Central memory CD4-positive, alpha-beta T cell (primary cell): ENCODE measurements around the gene XXYLT1.
"Not testable (repeated sequence)": the region's sequence is repeated elsewhere in the genome, so short reads cannot be mapped to it uniquely, and the experiment has no call there.

Experiments used
- DNase-seq: peaks from one replicate; pipeline ENCODE4 v3.0.0; 2022

The XXYLT1 gene

DNA sequence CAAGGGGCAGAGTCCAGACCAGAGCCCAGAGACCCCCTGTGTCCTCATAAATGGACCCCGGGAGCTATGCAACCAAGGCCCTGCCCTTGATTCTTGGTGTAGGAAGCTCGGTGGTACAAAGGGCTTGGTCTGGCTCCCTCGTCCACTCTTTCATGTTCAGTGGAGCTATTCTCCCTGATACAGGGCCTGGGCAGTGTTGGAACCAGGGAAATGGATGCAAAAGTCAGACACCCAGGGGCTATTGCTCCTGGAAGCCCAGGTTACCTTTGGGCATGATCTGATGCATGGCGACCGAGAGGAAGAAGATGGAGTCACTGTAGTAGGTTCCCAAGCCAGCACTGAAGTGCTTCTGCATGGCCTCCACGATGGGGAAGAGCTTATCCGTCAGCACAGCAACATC, 44.5 kb downstream of the XXYLT1 start:
- DNase-seq = no peak

GRCh38 chr3:195224980-195225580, 45.9 kb downstream of the XXYLT1 start:
- DNase-seq = no peak

- no peak for DNase-seq
Measured at GRCh38 chr3:195224156-195224979, 46.6 kb downstream of the XXYLT1 start.

DNA sequence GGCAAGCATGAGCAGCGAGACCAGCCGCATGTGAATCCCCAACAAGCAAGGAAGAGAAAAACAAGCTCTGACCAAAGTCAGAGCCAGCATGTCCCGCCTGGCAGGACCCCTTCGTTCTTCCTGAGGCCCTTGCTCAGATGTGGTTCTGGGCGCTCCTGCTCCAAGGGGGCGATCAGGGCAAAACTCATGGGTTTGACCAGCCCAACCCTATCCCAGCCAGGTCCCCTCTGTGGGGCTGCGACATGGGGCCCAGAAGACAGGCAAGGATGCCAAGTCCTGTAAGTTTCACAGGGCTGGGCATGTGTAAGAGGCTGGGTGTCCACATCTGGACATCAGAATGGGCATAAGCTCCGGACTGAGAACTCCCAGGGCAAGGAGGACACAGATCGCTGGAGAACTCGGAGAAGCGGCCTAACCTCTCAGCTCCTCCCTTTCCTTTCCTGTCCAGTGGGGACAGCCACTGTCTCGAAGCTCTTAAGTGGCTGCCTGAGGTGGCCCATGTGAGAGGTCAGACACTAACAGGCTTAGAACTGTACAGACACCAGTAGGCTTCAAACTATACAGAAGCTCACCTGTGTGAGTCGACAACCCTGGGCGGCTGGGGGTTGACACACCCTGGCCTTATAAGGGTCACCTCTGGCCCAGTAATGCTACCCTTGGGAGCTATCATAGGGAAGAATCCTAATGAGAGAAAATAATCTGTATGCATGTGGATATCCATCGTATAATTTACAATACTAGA, 48.9 kb downstream of the XXYLT1 start:
- no peak for DNase-seq

DNA sequence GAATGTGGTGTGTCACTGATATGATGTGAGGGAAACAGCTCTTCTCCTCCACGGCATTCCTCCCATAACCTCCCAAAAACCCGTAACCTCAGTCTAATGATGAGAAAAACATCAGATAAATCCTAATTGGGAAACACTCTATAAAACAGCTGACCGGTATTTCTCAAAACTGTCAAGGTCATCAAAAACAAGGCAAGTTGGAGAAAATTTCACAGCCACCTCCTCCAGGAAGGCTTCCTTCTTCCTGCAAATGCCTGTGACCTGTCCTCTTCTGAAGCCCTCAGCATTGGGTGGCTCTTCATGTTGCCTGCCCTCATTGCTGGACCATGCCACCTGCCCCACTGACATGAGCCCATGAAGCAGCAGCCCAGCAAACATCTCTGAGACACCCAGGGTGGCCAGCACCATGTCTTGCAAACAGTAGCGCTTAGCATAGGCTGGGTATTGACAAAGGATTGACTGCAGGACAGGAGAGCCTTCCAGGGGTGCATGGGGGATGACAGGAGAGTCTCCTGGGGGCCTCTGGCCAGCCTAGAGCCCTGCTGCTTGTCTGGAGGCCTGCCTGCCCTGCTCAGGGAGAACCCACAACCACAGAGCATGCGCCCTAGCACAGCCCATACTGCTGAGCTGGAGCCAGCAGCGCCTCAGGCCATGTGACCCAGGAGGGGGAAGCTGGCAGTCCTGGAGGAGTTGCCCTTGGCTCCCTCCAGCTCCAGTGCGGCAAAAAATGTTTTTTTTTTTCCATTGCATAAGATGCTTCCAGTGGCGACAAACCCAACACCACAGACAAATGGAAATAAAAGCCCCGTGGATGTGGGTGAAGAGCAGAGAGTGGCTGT, 49.7 kb downstream of the XXYLT1 start:
- DNase-seq = no peak

DNA sequence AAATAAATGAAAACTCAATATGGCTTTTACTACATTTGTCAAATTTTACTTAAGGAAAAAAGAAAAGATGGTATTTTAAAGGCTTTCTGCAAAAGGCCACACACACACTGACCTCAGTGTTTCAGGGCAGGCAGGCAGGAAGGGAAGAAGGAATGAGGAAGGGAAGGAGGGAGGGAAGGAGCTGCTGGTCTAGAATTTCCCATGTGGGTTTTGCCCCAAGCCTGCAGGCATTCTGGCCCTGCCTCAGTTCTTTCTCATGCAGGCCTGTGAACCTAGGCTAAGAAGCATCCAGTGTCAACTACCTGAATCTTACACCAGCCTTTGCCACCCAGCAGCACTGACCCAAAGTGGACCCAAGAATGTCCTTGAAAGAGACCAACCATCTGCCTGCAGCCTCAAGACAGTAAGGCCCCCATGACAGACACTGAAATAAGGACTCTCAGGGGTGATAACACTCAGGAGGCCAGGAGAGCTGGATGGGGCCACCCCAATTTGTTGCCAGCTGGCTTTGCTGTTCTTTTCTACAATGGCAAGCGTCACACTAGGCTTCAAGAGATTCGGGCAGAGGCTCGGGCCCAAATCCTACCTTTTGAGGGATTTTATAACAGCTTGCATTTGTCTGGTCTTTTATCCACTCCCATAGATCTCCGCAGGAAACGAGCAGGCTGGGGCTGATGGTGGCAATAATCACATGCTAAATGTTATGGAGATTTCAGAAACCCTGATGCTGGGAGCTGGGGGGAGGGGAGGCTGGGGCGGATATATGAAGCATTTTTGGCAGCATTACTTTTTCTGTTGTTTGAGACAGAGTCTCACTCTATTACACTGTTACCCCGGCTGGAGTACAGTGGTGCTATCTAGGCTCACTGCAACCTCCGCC, 51.4 kb downstream of the XXYLT1 start:
- no peak for DNase-seq

DNA sequence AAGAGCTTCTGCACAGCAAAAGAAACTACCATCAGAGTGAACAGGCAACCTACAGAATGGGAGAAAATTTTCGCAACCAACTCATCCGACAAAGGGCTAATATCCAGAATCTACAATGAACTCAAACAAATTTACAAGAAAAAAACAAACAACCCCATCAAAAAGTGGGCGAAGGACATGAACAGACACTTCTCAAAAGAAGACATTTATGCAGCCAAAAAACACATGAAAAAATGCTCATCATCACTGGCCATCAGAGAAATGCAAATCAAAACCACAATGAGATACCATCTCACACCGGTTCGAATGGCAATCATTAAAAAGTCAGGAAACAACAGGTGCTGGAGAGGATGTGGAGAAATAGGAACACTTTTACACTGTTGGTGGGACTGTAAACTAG, 52.6 kb downstream of the XXYLT1 start:
- not testable (repeated sequence) for DNase-seq

DNA sequence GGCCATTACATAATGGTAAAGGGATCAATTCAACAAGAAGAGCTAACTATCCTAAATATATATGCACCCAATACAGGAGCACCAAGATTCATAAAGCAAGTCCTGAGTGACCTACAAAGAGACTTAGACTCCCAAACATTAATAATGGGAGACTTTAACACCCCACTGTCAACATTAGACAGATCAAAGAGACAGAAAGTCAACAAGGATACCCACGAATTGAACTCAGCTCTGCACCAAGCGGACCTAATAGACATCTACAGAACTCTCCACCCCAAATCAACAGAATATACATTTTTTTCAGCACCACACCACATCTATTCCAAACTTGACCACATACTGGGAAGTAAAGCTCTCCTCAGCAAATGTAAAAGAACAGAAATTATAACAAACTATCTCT, 55.4 kb downstream of the XXYLT1 start:
- DNase-seq = not testable (repeated sequence)

DNA sequence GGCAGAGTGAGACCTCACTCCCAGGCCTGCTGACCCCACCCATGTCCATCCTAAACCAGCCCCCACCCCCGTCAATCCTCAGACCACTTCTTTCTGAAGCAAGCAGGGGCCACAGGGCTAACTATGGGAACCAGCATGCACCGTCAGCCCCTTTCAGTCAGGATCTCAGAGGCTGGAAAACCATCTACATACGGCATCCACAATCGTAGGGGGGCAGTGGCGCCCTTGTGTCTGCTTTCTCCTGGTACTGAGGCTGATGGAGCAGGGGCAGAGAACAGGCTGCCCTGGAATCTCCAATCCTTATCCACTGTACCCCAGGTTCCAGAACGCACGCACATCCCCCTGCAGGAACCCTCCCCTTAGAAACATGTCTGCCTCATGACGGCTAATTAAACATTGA, 56.6 kb downstream of the XXYLT1 start:
- DNase-seq = no peak

GRCh38 chr3:195213639-195214315, 57.2 kb downstream of the XXYLT1 start:
- no peak for DNase-seq

GRCh38 chr3:195212749-195213375, 58.1 kb downstream of the XXYLT1 start:
- no peak for DNase-seq

DNA sequence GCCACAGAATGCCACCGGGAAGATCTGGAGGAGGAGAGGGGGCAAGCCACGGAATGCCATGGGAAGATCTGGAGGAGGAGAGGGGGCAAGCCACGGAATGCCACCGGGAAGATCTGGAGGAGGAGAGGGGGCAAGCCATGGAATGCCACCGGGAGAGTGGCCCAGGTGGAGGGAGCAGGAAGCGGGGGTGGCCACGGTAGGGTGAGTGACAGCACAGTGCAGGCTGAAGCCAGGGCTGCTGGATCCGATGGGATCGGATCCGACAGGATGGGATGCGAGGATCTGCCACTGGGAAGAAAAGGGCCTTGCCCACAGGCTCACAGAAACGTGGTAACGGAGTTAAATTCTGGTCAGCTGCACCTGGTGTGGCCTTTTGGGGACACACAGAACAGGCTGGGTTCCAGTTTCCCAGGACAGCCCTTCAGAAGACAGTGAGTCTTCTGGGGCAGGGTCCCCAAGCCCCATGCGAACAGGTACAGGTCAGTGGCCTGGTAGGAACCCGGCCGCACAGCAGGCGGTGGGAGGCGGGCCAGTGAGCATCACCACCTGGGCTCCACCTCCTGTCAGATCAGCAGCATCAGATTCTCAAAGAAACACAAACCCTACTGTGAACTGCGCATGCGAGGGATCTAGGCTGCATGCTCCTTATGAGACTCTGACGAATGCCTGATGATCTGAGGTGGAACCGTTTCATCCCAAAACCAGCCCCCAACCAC, 58.8 kb downstream of the XXYLT1 start:
- no peak for DNase-seq

- DNase-seq = no peak
Measured at GRCh38 chr3:195210266-195210973, 60.5 kb downstream of the XXYLT1 start.

GRCh38 chr3:195209847-195210265, 61.1 kb downstream of the XXYLT1 start:
- DNase-seq = no peak

GRCh38 chr3:195209083-195209846, 61.7 kb downstream of the XXYLT1 start:
- DNase-seq = no peak

DNA sequence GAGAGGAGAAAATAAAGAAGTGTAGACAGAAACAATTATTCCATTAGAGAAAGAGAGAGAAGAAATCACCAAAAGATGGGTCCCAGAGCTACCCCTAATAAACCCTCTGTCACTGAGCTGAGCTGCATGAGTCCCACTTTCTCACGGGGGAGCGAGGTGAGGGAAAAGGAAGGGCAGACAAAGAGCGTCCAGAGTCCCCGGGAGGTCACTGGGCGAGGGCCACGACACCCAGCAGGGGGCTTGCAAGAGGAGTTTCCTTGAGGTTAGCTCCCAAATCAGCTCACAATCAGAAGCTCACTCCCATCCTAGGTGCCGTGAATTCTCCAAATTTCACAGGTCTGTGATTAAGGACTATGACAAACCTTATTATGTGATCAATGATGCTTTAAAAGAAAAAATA, 62.3 kb downstream of the XXYLT1 start:
- DNase-seq = no peak

GRCh38 chr3:195208183-195208582, 62.8 kb downstream of the XXYLT1 start:
- no peak for DNase-seq

GRCh38 chr3:195207731-195208130, 63.2 kb downstream of the XXYLT1 start:
- DNase-seq = no peak

DNA sequence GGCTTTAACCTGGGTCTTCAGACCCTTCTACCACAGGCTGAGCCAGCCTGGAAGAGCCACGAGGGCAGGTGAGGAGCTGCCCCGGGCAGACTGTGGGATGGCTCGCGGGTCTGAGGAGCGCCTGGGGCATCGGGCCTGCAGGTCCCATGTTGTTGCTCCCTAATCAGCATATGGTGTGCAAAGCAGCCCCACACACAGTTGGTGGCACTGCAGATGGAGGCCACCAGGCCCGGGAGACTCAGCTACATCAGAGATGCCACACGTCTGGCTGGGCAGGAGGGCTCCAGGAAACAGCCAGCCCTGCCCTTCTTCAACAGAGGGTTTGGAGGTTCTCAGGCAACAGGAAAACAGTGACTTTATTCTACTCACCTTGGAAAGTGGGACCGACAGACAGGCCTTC, 63.9 kb downstream of the XXYLT1 start:
- no peak for DNase-seq
